HG03097 (cell line): ENCODE results near the gene TGM4.
A peak's percentile ranks its signal among the peaks of the same experiment; 100 is the strongest.
"Not testable (repeated sequence)": the region's sequence is repeated elsewhere in the genome, so short reads cannot be mapped to it uniquely, and the experiment has no call there.

Experiments
- ATAC-seq: cut with Tn5 transposase; IDR thresholded peaks from one replicate; pipeline ENCODE4 v1.9.1; 2021; ENCODE audit not compliant: unreplicated experiment, low FRiP score

Gene TGM4

DNA sequence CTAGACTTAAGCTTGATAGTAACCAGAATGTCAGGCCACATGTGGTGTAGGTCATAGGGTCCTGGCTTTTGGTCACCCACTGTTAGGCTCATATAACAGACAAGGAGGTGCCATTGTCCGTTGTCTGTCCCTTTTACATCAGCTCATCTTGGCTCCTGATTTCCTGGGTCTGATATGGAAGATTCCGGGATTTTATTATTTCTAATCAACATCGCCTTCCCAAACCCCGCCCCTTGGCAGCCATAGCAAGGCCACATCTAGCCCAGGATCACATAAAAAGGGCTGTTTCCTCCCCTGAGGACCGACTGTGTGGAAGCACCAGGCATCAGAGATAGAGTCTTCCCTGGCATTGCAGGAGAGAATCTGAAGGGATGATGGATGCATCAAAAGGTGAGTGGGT, at the start of gene TGM4:
TSS of gene TGM4 (plus strand) at position 301 of the 400 bp plus-strand sequence. CDS start at position 372, 71 bp downstream.
- ATAC-seq = no peak

DNA sequence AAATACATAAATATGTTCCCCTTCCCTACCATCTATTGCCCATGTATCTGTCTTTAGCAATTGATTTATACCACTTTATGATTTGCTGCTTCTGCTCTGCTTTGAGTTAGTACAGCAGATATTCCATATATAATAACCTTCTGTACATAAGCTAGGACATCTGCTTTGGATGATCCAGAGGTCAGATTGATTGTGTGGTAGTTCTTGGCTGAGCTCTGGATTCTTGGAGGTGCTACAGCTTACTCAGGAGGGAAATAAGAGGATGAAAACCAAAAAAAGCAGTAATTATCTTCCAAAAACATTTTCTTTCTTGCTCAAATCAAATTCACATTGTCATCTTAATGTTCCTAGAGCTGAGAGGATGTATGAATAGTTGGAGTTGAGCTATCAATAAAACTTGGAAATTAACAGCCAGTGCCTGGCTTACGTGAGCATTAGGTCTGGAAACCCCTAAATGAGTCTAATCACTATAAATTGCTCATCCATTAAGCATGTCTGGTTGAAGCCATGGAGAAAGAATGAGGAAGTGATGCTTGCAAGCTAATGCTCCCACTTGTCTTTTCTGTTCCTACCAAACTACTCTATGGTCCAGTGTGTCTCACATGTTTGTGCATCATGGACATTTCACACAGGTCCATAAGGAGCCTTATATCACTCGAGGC, 49.0 kb upstream of the TGM4 start:
- no peak for ATAC-seq

DNA sequence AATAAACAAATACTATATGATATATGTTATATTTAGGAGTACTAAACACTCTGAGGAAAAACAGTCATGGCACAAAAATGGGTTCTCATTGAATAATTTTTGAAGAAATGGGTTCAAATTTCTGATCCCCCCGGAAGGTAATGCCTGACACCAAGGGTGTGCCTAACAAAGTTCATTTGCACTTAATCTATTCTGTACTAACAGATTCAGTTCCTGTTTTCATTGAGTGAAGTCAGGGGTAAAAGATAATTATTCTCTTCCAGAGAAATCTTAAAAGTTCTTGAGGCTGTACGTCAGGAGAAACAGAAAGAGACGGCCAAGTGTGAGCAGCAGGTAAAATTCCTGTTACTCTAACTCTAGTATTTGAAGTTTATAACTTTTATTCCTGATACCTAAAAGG, 47.2 kb upstream of the TGM4 start:
- ATAC-seq = no peak

DNA sequence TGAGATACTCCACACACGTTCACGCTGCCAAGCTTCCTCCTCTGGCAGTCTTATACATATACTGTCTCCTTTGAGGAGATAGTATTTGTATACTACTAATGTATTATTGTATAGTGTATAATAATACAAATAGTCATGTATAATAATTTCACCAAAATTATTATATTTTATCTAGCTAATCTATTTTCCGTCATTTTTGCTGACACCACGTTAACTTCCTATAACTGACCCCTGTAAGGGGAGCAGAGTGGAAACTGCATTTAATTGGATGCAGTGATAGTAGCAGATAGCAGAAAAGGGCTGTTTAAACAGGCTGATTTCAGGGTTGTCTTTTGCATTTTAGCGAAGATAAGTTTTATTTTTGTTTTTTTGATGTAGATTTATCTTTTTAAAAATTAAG, 43.2 kb upstream of the TGM4 start:
- ATAC-seq = no peak

GRCh38 chr3:44832032-44832431, 42.4 kb upstream of the TGM4 start:
- ATAC-seq = no peak

- no peak for ATAC-seq
Observed at GRCh38 chr3:44832965-44833364, 41.4 kb upstream of the TGM4 start.

- no peak for ATAC-seq
Observed at GRCh38 chr3:44833394-44833793, 41.0 kb upstream of the TGM4 start.

GRCh38 chr3:44835684-44836083, 38.7 kb upstream of the TGM4 start:
- no peak for ATAC-seq

- no peak for ATAC-seq
Observed at GRCh38 chr3:44842376-44842775, 32.0 kb upstream of the TGM4 start.

- ATAC-seq = no peak
Observed at GRCh38 chr3:44845528-44846520, 28.6 kb upstream of the TGM4 start.

- no peak for ATAC-seq
Observed at GRCh38 chr3:44848634-44849033, 25.8 kb upstream of the TGM4 start.

- not testable (repeated sequence) for ATAC-seq
Observed at GRCh38 chr3:44856663-44857062, 17.7 kb upstream of the TGM4 start.

DNA sequence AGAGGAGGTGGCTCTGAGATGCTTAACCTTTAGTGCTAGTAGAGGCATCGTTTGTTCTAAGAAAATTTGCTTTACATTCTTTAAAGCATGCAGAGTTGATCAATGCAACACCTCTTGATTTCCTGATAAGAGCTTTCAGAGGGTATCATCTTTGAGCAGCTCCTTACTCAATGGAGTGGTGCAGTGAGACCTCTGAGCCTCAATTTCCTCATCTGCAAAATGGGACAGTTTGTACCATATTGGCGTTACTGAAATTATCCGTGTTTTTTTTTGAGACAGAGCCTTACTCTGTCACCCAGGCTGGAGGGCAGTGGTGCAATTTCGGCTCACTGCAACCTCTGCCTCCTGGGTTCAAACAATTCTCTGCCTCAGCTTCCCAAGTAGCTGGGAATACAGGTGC, 14.3 kb upstream of the TGM4 start:
- ATAC-seq = no peak

GRCh38 chr3:44861412-44862225, 12.8 kb upstream of the TGM4 start, which contains the start of gene TMEM42:
Gene TMEM42 (plus strand): TSS chr3:44861912. CDS start chr3:44861925, 13 bp downstream.
- peak; percentile 86 for ATAC-seq

DNA sequence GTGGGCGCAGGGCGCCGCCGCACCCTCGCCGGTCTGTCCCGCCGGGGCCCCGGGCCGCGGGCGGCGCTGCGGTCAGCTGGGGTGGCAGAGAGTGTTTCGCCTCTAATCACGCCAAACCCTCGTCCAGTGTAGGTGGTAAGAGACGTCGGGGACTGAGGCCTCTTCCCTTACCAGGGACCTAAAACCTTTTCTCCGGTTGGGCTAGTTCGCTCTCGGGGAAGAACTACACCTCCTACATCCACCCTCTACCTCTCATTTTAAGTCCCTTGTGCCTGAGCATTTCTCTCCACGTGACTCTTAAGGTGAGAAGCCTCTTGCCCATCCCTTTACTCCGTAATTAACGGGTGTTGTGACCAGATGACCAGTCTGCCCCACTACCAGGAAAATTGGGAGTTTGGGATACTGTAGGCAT, 12.2 kb upstream of the TGM4 start:
- peak; percentile 24 for ATAC-seq

- no peak for ATAC-seq
Observed at GRCh38 chr3:44865272-44866035, 9.0 kb upstream of the TGM4 start.

DNA sequence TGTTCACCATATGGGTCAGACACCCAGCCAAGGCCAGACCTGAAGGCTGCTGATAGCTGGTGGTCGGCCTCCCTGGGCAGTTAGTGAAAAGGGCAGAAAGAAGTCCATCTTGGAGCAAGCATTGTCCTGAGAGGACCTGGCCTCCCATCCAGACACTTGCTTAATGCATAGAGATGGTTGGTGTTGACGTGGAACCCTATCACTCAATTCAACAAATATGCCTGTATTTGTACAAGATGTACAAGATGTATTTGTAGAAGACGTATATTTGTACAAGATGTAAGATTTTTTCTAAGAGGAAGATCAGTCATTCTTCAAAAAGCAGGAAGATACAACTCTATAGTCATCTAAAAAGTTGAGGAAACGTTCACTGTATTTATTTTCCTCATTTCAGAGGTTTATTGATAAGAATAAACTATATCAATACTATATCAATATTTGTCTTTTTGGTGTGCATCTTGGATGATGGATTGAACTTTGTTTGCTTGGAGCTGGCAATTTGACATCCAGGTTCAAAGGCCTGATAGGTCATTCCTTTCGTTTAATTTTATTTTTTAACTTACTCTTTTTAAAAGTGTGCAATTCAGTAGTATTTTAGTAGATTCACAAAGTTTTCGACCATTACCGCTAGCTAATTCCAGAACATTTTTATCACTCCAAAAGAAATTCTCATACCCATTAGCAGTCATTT, 6.8 kb upstream of the TGM4 start:
- ATAC-seq = no peak

DNA sequence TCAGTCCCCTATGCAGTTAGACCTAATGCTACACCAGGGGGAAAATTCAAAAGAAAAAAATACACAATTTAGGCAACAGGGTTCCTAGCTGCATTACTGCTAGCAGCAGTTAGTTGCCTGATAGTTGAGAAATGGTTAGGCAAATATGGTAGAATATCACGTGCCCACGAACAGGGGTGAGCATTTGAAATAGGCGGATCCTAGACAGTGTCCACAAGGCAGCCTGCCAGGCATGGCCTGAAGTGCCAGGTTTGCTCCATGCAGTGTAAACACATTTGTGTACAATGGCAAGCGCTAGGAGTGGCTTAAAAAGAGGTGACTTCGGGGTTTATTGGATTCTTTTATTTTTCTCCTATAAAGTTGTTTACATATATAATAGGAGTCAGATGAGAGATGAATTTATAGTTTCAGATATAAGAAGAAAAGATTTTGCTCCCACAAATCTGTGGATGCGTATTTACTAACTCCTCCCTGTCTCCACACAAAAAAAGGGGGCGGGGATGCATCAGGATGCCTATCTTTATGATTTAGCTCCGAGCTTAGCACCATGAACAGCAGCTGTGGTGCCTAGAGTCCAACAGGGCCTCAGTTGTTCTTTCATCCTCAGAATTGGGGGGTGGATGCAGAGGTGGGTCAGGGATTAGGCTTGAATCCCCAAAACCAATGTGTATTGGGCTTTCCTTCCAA, 3.9 kb upstream of the TGM4 start:
- no peak for ATAC-seq

DNA sequence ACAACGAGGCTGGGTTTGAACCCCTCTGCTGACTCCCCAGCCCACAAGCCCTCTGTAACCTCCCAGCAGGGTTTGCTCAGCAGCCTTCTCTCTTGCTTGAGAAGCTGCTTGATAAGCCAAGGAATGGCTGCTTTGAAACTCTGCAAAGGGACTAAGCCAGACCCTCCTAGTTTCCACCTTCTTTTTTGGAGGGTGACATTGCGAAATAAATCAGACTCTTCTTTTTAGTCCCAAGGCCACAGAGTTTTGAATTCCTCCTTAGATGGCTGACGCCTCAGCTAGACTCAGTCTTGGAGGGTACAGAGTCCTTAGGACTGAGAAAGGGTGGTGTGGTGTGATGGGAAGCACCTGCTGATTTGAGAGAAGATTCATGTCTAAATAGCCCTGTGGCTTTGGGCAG, 1.2 kb downstream of the TGM4 start:
- ATAC-seq = no peak
